A673 (cell line): Measurements from ENCODE around the gene TESPA1. TPM values are rescaled to one million over a fixed set of nuclear protein-coding genes. Genes with fewer than 3 reads are reported as not detected.

ENCODE experiments used
- BruUV-seq: library from RNA; stranded (reverse); fragments of 400-500 nt; replicated peaks from 2 replicates; lab custom pipeline; 2021; lab: Mats Ljungman, UMichigan
- CTCF ChIA-PET: fragments of 300-600 bp; sonication (Branson Sonifier 250); formaldehyde crosslinking; loops from one replicate; lab custom pipeline; 2022; ENCODE audit warnings: antibody characterized with exemption; lab: Charles Lee
- POLR2A ChIA-PET: fragments of 300-600 bp; sonication (Branson Sonifier 250); formaldehyde crosslinking; loops from one replicate; lab custom pipeline; 2022; ENCODE audit warnings: antibody characterized with exemption; ENCODE audit not compliant: low non-redundant PET; lab: Charles Lee
- DNase-seq: peaks from one replicate; pipeline ENCODE4 v3.0.0-alpha.2; 2015; ENCODE audit warnings: low spot score
- H3K27ac ChIP-seq: fragments of 200-600 bp; sonication (generic); 2 replicates; pipeline ENCODE4 v1.5.1; 2016; ENCODE audit warnings: mixed run types, low read depth, mild to moderate bottlenecking, mixed read lengths, antibody characterized with exemption, low read length; ENCODE audit not compliant: poor library complexity, severe bottlenecking
- H3K27me3 ChIP-seq: fragments of 200-600 bp; sonication (generic); replicated peaks from 2 replicates; pipeline ENCODE4 v1.6.1; 2017; ENCODE audit warnings: mixed run types, low read depth, mild to moderate bottlenecking, mixed read lengths, antibody characterized with exemption, low read length; ENCODE audit not compliant: insufficient read depth, poor library complexity
- H3K36me3 ChIP-seq: fragments of 200-600 bp; sonication (generic); 2 replicates; pipeline ENCODE4 v1.6.1; 2016; ENCODE audit warnings: mixed run types, mild to moderate bottlenecking, mixed read lengths, antibody characterized with exemption, low read length; ENCODE audit not compliant: insufficient read depth, poor library complexity, severe bottlenecking
- H3K4me1 ChIP-seq: fragments of 200-600 bp; sonication (generic); 2 replicates; pipeline ENCODE4 v1.6.1; 2017; ENCODE audit warnings: mixed run types, mild to moderate bottlenecking, mixed read lengths, antibody characterized with exemption, low read length; ENCODE audit not compliant: insufficient read depth, poor library complexity, severe bottlenecking
- H3K4me3 ChIP-seq: fragments of 200-600 bp; sonication (generic); 2 replicates; pipeline ENCODE4 v1.5.1; 2016; ENCODE audit warnings: low read depth, mixed run types, mild to moderate bottlenecking, mixed read lengths, low read length; ENCODE audit not compliant: poor library complexity, severe bottlenecking
- H3K9me3 ChIP-seq: fragments of 200-600 bp; sonication (generic); 2 replicates; pipeline ENCODE4 v1.6.1; 2016; ENCODE audit warnings: mixed run types, low read depth, mild to moderate bottlenecking, mixed read lengths, antibody characterized with exemption, low read length; ENCODE audit not compliant: poor library complexity, severe bottlenecking
- CTCF ChIP-seq: fragments of 300-800, 200-600 bp; sonication (generic); conservative IDR thresholded peaks from 2 replicates; pipeline ENCODE4 v1.5.1; 2017; ENCODE audit warnings: low read depth, mild to moderate bottlenecking, antibody characterized with exemption, low read length, moderate library complexity, mixed read lengths
- EZH2 ChIP-seq: fragments of 200-600 bp; sonication (generic); IDR thresholded peaks from 2 replicates; pipeline ENCODE4 v1.6.1; 2017; ENCODE audit warnings: borderline replicate concordance, low read depth, mild to moderate bottlenecking, mixed read lengths, antibody characterized with exemption, low read length; ENCODE audit not compliant: poor library complexity, severe bottlenecking
- intact Hi-C: fragments of 100-400 bp; cut with micrococcal nuclease; formaldehyde crosslinking; loops from one replicate; pipeline ENCODE4 v1.10.0; 2022; ENCODE audit not compliant: unreplicated experiment
- total RNA-seq: library from RNA; stranded (reverse); gene quantifications from 2 replicates; pipeline ENCODE4 v1.2.3, GENCODE V29; 2021

The TESPA1 gene
- total RNA-seq, 1 experiment from 2014 or later, result not detected

DNA sequence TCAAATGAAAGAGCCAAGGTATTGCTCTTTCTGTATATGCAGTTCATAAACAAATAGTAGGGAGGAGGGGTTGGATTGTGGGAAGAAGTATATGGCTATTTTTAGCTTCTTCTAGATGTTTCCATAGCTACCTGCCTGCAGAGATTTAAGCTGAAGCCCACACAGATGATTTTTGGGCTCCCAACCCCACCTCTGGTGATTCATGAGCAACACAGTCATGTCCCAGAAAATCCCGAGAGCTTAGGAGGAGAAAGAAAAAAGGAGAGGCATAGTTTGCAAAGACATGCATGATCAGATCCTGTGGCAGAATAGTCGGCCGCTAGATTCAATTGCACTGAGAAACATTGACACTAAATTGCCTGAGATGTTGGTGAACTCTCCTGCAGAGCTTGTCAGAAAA is 13.8 kb downstream of the TESPA1 start:
- intact Hi-C loops, result no loop called here
- no peaks in the 10 kb centered on the region for H3K36me3 ChIP-seq
- TF ChIP-seq EZH2, result no peak
- TF ChIP-seq CTCF, result no peak
- ChIA-PET CTCF (no interaction called here), POLR2A (no interaction called here)
- H3K9me3 ChIP-seq, result no peaks in the 10 kb centered on the region
- DNase-seq, result no peak
- no peak overlapping the region for H3K27ac ChIP-seq
- H3K27me3 ChIP-seq, result no peaks in the 10 kb centered on the region
- H3K4me1 ChIP-seq, result no peaks in the 10 kb centered on the region
- BruUV-seq, result no TSS peak
- H3K4me3 ChIP-seq, result no peak overlapping the region

GRCh38 chr12:54968181-54968730 is 16.3 kb downstream of the TESPA1 start:
- Histone ChIP-seq H3K4me3 (no peak overlapping the region), H3K9me3 (no peaks in the 10 kb centered on the region), H3K27ac (no peak overlapping the region), H3K36me3 (no peaks in the 10 kb centered on the region), H3K4me1 (no peaks in the 10 kb centered on the region), H3K27me3 (no peaks in the 10 kb centered on the region)
- no peak for DNase-seq
- TF ChIP-seq EZH2 (no peak), CTCF (no peak)
- CTCF ChIA-PET, result no interaction called here
- intact Hi-C loops, result no loop called here
- POLR2A ChIA-PET, result no interaction called here
- BruUV-seq, result no TSS peak

GRCh38 chr12:54967461-54967860 is 17.1 kb downstream of the TESPA1 start:
- H3K4me3 ChIP-seq, result no peak overlapping the region
- no peaks in the 10 kb centered on the region for H3K36me3 ChIP-seq
- no peak overlapping the region for H3K27ac ChIP-seq
- no TSS peak for BruUV-seq
- H3K9me3 ChIP-seq, result no peaks in the 10 kb centered on the region
- TF ChIP-seq EZH2 (no peak), CTCF (no peak)
- H3K27me3 ChIP-seq, result no peaks in the 10 kb centered on the region
- intact Hi-C loops, result no loop called here
- CTCF ChIA-PET, result no interaction called here
- H3K4me1 ChIP-seq, result no peaks in the 10 kb centered on the region
- DNase-seq, result no peak
- POLR2A ChIA-PET, result no interaction called here
